Liver (tissue), 2 donors: Measurements from ENCODE around the gene PRM2.
"Not testable (repeated sequence)": the region's sequence is repeated elsewhere in the genome, so short reads cannot be mapped to it uniquely, and the experiment has no call there.

Experiments
- RAD21 ChIP-seq, 2 donors: IDR thresholded peaks; 2 replicates each; pipeline ENCODE4 v1.6.1; 2016; ENCODE audit warnings: antibody characterized with exemption in 2 of 2, mild to moderate bottlenecking in 2 of 2
- ZBTB33 ChIP-seq: IDR thresholded peaks from 2 replicates; pipeline ENCODE4 v1.6.1; 2016; ENCODE audit warnings: antibody characterized with exemption
- donor health status: healthy.

- TF ChIP-seq ZBTB33; RAD21 (IDR thresholded peaks at IDR 0.05): not testable (repeated sequence)
These were observed 22.8 kb upstream of the PRM2 start for GRCh38 chr16:11298950-11299547.
